Measurements from ENCODE around the gene TOPBP1.

The TOPBP1 gene

DNA sequence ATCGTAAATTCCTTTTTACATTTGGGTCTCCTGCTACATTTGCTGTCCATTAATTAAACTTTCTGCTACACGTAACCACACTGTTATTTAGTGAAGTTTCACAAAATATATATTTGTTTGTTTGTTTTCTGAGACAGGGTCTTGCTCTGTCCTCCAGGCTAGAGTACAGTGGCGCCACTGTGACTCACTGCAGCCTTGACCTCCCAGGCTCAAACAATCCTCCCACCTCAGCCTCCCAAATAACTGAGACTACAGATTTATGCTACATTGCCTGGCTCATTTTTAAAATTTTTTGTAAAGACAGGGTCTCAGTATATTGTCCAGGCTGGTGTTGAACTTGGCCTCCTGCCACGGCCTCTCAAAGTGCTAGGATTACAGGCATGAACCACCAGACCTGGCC is 20.5 kb downstream of the TOPBP1 start:
- Histone ChIP-seq H2AFZ (ENCODE audit: low read depth, low read length, severe bottlenecking) (no peak overlapping the region), H3K4me2 (ENCODE audit: low read depth, low read length, poor library complexity, severe bottlenecking) (no peak overlapping the region), H3K4me3 (ENCODE audit: insufficient read depth, low read length, poor library complexity, severe bottlenecking) (no peak overlapping the region), H3K9ac (ENCODE audit: low read length) (no peak overlapping the region), H3K27me3 (ENCODE audit: low read length) (no peaks in the 10 kb centered on the region), H3K27ac (ENCODE audit: low read depth, low read length) (no peak overlapping the region), H3K9me2 (replicated peaks; ENCODE audit: insufficient read depth, low read length) (no peaks in the 10 kb centered on the region), H3K79me2 (ENCODE audit: insufficient read depth, low read length) (peaks cover 24% of the 10 kb centered on the region; the same call in 1 of the 2 replicates), H3K36me3 (ENCODE audit: low read length) (peaks cover 87% of the 10 kb centered on the region), H3K9me3 (ENCODE audit: insufficient read depth, low read length) (no peaks in the 10 kb centered on the region), H3F3A (ENCODE audit: insufficient read depth) (no peaks in the 10 kb centered on the region; the same call in 1 of the 2 replicates), H4K20me1 (ENCODE audit: low read depth, low read length) (no peaks in the 10 kb centered on the region; the same call in 1 of the 2 replicates)
- TF ChIP-seq, protein P1, sequence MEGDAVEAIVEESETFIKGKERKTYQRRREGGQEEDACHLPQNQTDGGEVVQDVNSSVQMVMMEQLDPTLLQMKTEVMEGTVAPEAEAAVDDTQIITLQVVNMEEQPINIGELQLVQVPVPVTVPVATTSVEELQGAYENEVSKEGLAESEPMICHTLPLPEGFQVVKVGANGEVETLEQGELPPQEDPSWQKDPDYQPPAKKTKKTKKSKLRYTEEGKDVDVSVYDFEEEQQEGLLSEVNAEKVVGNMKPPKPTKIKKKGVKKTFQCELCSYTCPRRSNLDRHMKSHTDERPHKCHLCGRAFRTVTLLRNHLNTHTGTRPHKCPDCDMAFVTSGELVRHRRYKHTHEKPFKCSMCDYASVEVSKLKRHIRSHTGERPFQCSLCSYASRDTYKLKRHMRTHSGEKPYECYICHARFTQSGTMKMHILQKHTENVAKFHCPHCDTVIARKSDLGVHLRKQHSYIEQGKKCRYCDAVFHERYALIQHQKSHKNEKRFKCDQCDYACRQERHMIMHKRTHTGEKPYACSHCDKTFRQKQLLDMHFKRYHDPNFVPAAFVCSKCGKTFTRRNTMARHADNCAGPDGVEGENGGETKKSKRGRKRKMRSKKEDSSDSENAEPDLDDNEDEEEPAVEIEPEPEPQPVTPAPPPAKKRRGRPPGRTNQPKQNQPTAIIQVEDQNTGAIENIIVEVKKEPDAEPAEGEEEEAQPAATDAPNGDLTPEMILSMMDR (IDR thresholded peaks at IDR 0.05; ENCODE audit: insufficient read depth, low read length, poor library complexity, severe bottlenecking), result no peak
- TF ChIP-seq EZH2phosphoT487 (conservative IDR thresholded peaks at IDR 0.05; ENCODE audit: low read length), result no peak

DNA sequence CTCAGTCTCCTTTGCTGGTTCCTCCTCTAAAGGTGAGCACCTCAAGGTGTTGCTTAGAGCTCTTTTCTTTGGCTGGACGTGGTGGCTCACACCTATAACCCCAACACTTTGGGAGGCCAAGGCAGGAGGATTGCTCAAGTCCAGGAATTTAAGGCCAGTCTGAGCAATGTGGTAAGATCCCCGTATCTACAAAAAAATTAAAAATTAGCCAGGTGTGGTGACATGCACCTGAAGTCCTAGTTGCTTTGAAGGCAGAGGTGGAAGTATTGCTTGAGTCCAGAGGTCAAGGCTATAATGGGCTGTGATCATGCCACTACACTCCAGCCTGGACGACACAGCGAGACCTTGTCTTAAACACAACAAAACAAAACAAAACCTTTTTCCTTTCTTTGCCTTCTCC is 28.3 kb downstream of the TOPBP1 start:
- Histone ChIP-seq H3K79me2 (ENCODE audit: insufficient read depth, low read length) (peaks cover 29% of the 10 kb centered on the region), H3K36me3 (ENCODE audit: low read length) (peaks cover 67% of the 10 kb centered on the region), H3K4me2 (ENCODE audit: low read depth, low read length, poor library complexity, severe bottlenecking) (no peak overlapping the region), H3K9me3 (ENCODE audit: insufficient read depth, low read length) (no peaks in the 10 kb centered on the region), H3K9me2 (replicated peaks; ENCODE audit: insufficient read depth, low read length) (no peaks in the 10 kb centered on the region), H3K4me3 (ENCODE audit: insufficient read depth, low read length, poor library complexity, severe bottlenecking) (no peak overlapping the region), H3F3A (ENCODE audit: insufficient read depth) (no peaks in the 10 kb centered on the region; the same call in 1 of the 2 replicates), H3K27ac (ENCODE audit: low read depth, low read length) (no peak overlapping the region), H3K9ac (ENCODE audit: low read length) (no peak overlapping the region), H2AFZ (ENCODE audit: low read depth, low read length, severe bottlenecking) (no peak overlapping the region), H3K27me3 (ENCODE audit: low read length) (no peaks in the 10 kb centered on the region), H4K20me1 (ENCODE audit: low read depth, low read length) (no peaks in the 10 kb centered on the region)
- no peak for TF ChIP-seq EZH2phosphoT487 (conservative IDR thresholded peaks at IDR 0.05; ENCODE audit: low read length)
- TF ChIP-seq, protein P1 (IDR thresholded peaks at IDR 0.05; ENCODE audit: insufficient read depth, low read length, poor library complexity, severe bottlenecking), result no peak

DNA sequence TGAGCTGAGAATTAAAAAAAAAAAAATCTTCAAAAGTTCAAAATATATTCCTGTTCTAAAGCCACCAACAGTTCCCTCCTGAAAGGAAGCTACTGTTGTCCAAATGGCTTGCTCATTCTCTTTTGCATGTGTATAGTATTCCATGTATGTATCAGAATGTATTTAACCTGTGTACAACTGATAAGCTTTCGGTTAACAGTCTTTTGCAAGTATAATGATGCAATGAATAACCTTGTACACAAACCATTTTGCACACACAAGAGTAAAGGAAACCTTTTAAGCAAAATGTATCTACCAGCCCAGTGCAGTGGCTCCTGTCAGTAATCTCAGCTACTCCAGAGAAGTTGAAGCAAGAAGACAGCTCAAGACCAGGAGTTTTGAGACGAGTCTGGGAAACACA is 32.6 kb downstream of the TOPBP1 start:
- Histone ChIP-seq H3K79me2 (ENCODE audit: insufficient read depth, low read length) (peaks cover 18% of the 10 kb centered on the region), H2AFZ (ENCODE audit: low read depth, low read length, severe bottlenecking) (no peak overlapping the region), H3K4me3 (ENCODE audit: insufficient read depth, low read length, poor library complexity, severe bottlenecking) (no peak overlapping the region), H3K27me3 (ENCODE audit: low read length) (no peaks in the 10 kb centered on the region), H3K27ac (ENCODE audit: low read depth, low read length) (no peak overlapping the region), H3K9ac (ENCODE audit: low read length) (no peak overlapping the region), H4K20me1 (ENCODE audit: low read depth, low read length) (peaks cover 10% of the 10 kb centered on the region; the same call in 1 of the 2 replicates), H3K4me2 (ENCODE audit: low read depth, low read length, poor library complexity, severe bottlenecking) (no peak overlapping the region), H3K9me3 (ENCODE audit: insufficient read depth, low read length) (no peaks in the 10 kb centered on the region), H3F3A (ENCODE audit: insufficient read depth) (no peaks in the 10 kb centered on the region; the same call in 1 of the 2 replicates), H3K9me2 (replicated peaks; ENCODE audit: insufficient read depth, low read length) (no peaks in the 10 kb centered on the region), H3K36me3 (ENCODE audit: low read length) (peaks cover 63% of the 10 kb centered on the region)
- TF ChIP-seq, protein P1 (IDR thresholded peaks at IDR 0.05; ENCODE audit: insufficient read depth, low read length, poor library complexity, severe bottlenecking), result no peak
- TF ChIP-seq EZH2phosphoT487 (conservative IDR thresholded peaks at IDR 0.05; ENCODE audit: low read length), result no peak

Data from SU-DHL-6 (cell line).